ENCODE measurements around the gene RTN4.

- TF ChIP-seq CTCF (IDR thresholded peaks at IDR 0.05): no peak
- TF ChIP-seq POLR2A (IDR thresholded peaks at IDR 0.05): no peak
Observed at GRCh38 chr2:54924121-54924520, 126.1 kb downstream of the RTN4 start.
